K562 (cell line): Measurements from ENCODE around the gene USP35. TPM values are rescaled to one million over a fixed set of nuclear protein-coding genes. Genes with fewer than 3 reads are reported as not detected.

Experiments
- COPS2 ChIP-seq: fragments of 450-650 bp; conservative IDR thresholded peaks from 2 replicates; pipeline ENCODE4 v1.6.1; 2016; ENCODE audit warnings: mild to moderate bottlenecking, moderate library complexity
- ETS1 ChIP-seq: conservative IDR thresholded peaks from 2 replicates; pipeline ENCODE4 v1.6.1; 2011; ENCODE audit warnings: low read depth, mild to moderate bottlenecking, low read length; ENCODE audit not compliant: control insufficient read depth
- MAFF ChIP-seq: IDR thresholded peaks from 2 replicates; pipeline ENCODE4 v1.6.1; 2012; ENCODE audit warnings: low read length, improper control_type of control experiment
- MAZ ChIP-seq, 2 experiments: fragments of 450-650 bp in 1 of 2; sonication (generic) in 1 of 2; formaldehyde crosslinking; IDR thresholded peaks in 1 of 2; conservative IDR thresholded peaks in 1 of 2; 2 replicates each; pipeline versions ENCODE4 v1.4.0 to v1.5.0; 2020; ENCODE audit warnings: mild to moderate bottlenecking in 1 of 2, missing genetic modification reagents in 1 of 2
- RERE ChIP-seq: sonication (generic); formaldehyde crosslinking; IDR thresholded peaks from 2 replicates; pipeline ENCODE4 v1.8.0; 2023; ENCODE audit warnings: missing genetic modification reagents, mild to moderate bottlenecking, borderline replicate concordance
- SRF ChIP-seq, 2 experiments: fragments of 250-450, 450-650 bp in 1 of 2; sonication (Bioruptor Pico) in 1 of 2; sonication (generic) in 1 of 2; formaldehyde crosslinking; IDR thresholded peaks; 2 replicates each; pipeline versions ENCODE4 v1.5.0 to v1.5.1; 2020 to 2022; ENCODE audit warnings: mild to moderate bottlenecking in 1 of 2, missing genetic modification reagents in 1 of 2
- TEAD4 ChIP-seq, 2 experiments: sonication (generic) in 1 of 2; formaldehyde crosslinking in 1 of 2; IDR thresholded peaks; 2 replicates each; pipeline versions ENCODE4 v1.6.1 to v1.8.0; 2012 to 2022; ENCODE audit warnings: borderline replicate concordance in 1 of 2, inconsistent platforms in 1 of 2, low read length in 1 of 2, mild to moderate bottlenecking in 1 of 2, missing genetic modification reagents in 1 of 2
- ZNF232 ChIP-seq: sonication (generic); formaldehyde crosslinking; IDR thresholded peaks from 2 replicates; pipeline ENCODE4 v1.8.0; 2022; ENCODE audit warnings: mild to moderate bottlenecking, missing genetic modification reagents
- polyA plus RNA-seq, 8 experiments: library from polyadenylated mRNA; depleted of rRNA in 4 of 8; stranded (reverse) in 5 of 8; unstranded in 3 of 8; fragments of >200 nt; fragmentation: Nextera tagmentation in 2 of 8; fragmentation: Illumina TruSeq in 1 of 8; extraction: Ambion mirVana in 2 of 8; extraction: Trizol in 1 of 8; gene quantifications; 2 replicates each; pipeline versions ENCODE4 v1.2.1 to v1.2.3, GENCODE V29; 2011 to 2014; ENCODE audit warnings: inconsistent platforms in 1 of 8, missing spikeins in 1 of 8
- total RNA-seq, 7 experiments: library from RNA; depleted of rRNA in 6 of 7; stranded (reverse); fragments of >200 nt in 6 of 7; fragmentation: Illumina TruSeq in 2 of 7; extraction: Trizol in 2 of 7; gene quantifications; 2 replicates each; pipeline versions ENCODE4 v1.2.1 to v1.2.3, GENCODE V29; 2011 to 2021; ENCODE audit warnings: low replicate concordance in 1 of 7

Gene USP35
- total and polyA plus RNA-seq, 9 of the 15 experiments (the other 6 are each of a cell fraction or from before 2014, with no cell fraction given) = 0.01 to 4.8 (median 3.6) TPM

- no peak for TF ChIP-seq RERE (CRISPR knock-in tag)
- TF ChIP-seq MAZ (CRISPR knock-in tag; conservative IDR thresholded peaks at IDR 0.05 in 1 of 2, IDR thresholded peaks at IDR 0.05 in 1 of 2) = no peak
- no peak for TF ChIP-seq ZNF232 (CRISPR knock-in tag)
- TF ChIP-seq MAFF = no peak
- no peak for TF ChIP-seq SRF (CRISPR knock-in tag; IDR thresholded peaks at IDR 0.05)
- TF ChIP-seq COPS2 = no peak
- no peak for TF ChIP-seq TEAD4 (IDR thresholded peaks at IDR 0.05; ENCODE audit: low read length)
- no peak for TF ChIP-seq TEAD4 (CRISPR knock-in tag; IDR thresholded peaks at IDR 0.05; ENCODE audit: borderline replicate concordance)
- no peak for TF ChIP-seq ETS1
These were observed 5.8 kb downstream of the USP35 start (continued) for GRCh38 chr11:78194490-78194889.
